ENCODE measurements around the gene SLC35F4.

DNA sequence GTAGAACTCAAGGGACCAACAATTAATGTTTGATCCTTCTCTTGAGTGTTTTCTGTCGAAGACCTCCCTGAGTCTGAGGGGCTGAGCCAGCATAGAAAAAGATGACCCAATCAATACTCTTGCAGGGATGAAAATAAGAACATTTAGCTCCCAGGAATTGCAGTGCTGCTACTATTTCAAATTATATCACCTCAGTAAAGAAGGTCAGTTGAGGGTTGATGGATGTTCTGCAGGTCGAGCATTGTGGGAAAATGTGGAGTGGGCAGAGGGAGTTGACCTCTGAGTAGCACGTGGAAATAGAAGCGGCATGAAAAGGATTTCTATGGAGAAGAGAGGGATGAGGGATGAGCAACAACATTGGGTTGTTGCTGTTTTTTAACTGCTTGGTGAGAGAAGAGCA, 297.3 kb downstream of the SLC35F4 start:
- TF ChIP-seq, protein P1, sequence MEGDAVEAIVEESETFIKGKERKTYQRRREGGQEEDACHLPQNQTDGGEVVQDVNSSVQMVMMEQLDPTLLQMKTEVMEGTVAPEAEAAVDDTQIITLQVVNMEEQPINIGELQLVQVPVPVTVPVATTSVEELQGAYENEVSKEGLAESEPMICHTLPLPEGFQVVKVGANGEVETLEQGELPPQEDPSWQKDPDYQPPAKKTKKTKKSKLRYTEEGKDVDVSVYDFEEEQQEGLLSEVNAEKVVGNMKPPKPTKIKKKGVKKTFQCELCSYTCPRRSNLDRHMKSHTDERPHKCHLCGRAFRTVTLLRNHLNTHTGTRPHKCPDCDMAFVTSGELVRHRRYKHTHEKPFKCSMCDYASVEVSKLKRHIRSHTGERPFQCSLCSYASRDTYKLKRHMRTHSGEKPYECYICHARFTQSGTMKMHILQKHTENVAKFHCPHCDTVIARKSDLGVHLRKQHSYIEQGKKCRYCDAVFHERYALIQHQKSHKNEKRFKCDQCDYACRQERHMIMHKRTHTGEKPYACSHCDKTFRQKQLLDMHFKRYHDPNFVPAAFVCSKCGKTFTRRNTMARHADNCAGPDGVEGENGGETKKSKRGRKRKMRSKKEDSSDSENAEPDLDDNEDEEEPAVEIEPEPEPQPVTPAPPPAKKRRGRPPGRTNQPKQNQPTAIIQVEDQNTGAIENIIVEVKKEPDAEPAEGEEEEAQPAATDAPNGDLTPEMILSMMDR (optimal IDR thresholded peaks at IDR 0.05 in 1 of 3, IDR thresholded peaks at IDR 0.05 in 1 of 3, conservative IDR thresholded peaks at IDR 0.05 in 1 of 3; ENCODE audit: extremely low read depth in 1 of 3, insufficient read depth in 2 of 3, low read length in 3 of 3): no peak
- TF ChIP-seq EZH2 (IDR thresholded peaks at IDR 0.05; ENCODE audit: low read length): no peak
